C4-2B (cell line): Measurements from ENCODE around the gene SLC5A5.

Experiments used
- ZFX ChIP-seq: fragments of 450-650 bp; IDR thresholded peaks from 2 replicates; pipeline ENCODE4 v1.6.1; 2017
- TF ChIP-seq, protein P1 (sequence below): fragments of 450-650 bp; conservative IDR thresholded peaks from 2 replicates; pipeline ENCODE4 v1.5.1; 2017; ENCODE audit warnings: mild to moderate bottlenecking

DNA sequence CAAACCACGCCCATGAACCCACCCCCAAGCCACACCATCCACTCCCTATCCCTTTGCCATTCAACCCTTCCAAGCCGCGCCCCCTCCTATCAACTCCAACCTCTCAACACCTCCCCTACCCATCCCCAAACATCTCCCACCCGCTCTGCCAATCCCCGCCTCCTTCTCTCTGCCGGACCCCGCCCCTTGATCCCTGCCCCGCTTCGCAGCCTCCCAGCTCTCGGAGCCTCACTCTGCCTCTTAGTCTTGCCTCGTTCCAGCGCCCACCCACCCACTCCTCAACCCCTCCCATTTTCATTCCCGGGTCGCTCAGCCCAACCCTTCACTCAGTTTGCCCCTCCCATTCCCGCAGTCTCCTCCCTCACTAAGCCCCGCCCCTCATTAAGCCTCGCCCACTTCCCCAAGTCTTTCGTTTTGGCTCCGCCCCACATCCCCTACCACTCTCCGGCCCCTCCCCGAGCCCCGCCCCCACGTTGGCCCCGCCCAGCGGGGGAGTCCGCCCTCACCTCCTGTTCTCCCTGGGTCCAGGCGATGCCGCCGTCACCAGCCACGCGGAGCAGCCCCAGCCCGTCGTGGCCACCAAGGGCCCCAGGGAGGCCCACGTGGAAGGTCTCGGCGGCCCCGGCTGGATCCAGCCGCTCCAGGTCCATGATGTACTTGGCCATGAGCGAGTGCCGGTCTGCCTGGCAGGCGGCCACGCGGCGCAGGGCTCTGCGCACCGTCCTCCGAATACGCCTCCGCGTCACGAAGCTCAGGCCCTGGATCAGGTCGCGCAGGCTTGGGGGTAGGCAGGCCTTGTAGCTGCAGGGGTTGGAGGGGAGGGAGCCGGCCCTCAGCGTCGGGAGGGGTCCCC lies 29.7 kb upstream of the SLC5A5 start:
- TF ChIP-seq, protein P1, sequence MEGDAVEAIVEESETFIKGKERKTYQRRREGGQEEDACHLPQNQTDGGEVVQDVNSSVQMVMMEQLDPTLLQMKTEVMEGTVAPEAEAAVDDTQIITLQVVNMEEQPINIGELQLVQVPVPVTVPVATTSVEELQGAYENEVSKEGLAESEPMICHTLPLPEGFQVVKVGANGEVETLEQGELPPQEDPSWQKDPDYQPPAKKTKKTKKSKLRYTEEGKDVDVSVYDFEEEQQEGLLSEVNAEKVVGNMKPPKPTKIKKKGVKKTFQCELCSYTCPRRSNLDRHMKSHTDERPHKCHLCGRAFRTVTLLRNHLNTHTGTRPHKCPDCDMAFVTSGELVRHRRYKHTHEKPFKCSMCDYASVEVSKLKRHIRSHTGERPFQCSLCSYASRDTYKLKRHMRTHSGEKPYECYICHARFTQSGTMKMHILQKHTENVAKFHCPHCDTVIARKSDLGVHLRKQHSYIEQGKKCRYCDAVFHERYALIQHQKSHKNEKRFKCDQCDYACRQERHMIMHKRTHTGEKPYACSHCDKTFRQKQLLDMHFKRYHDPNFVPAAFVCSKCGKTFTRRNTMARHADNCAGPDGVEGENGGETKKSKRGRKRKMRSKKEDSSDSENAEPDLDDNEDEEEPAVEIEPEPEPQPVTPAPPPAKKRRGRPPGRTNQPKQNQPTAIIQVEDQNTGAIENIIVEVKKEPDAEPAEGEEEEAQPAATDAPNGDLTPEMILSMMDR = no peak
- TF ChIP-seq ZFX = peak; percentile 52; the same call in 1 of the 2 replicates
